ENCODE data around the gene NADSYN1.

- TF ChIP-seq MAFK (conservative IDR thresholded peaks at IDR 0.05 in 1 of 2, IDR thresholded peaks at IDR 0.05 in 1 of 2; ENCODE audit: low read length in 2 of 2) (no peak), SP1 (IDR thresholded peaks at IDR 0.05) (no peak), SP1 (CRISPR knock-in tag; IDR thresholded peaks at IDR 0.05) (no peak), JUND (CRISPR knock-in tag; IDR thresholded peaks at IDR 0.05) (no peak), CHD2 (IDR thresholded peaks at IDR 0.05; ENCODE audit: low read depth, low read length) (no peak), BCL6 (CRISPR knock-in tag; IDR thresholded peaks at IDR 0.05) (no peak), ZNF784 (CRISPR knock-in tag; IDR thresholded peaks at IDR 0.05; ENCODE audit: borderline replicate concordance) (no peak), TOE1 (CRISPR knock-in tag; IDR thresholded peaks at IDR 0.05) (no peak), JUN (CRISPR knock-in tag; IDR thresholded peaks at IDR 0.05) (no peak)
- TF ChIP-seq, protein P1, sequence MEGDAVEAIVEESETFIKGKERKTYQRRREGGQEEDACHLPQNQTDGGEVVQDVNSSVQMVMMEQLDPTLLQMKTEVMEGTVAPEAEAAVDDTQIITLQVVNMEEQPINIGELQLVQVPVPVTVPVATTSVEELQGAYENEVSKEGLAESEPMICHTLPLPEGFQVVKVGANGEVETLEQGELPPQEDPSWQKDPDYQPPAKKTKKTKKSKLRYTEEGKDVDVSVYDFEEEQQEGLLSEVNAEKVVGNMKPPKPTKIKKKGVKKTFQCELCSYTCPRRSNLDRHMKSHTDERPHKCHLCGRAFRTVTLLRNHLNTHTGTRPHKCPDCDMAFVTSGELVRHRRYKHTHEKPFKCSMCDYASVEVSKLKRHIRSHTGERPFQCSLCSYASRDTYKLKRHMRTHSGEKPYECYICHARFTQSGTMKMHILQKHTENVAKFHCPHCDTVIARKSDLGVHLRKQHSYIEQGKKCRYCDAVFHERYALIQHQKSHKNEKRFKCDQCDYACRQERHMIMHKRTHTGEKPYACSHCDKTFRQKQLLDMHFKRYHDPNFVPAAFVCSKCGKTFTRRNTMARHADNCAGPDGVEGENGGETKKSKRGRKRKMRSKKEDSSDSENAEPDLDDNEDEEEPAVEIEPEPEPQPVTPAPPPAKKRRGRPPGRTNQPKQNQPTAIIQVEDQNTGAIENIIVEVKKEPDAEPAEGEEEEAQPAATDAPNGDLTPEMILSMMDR (CRISPR knock-in tag; IDR thresholded peaks at IDR 0.05) = no peak
Measured at GRCh38 chr11:71433648-71434450, 19.2 kb upstream of the NADSYN1 start.
